T-cell (primary cell): Measurements from ENCODE around the gene ARHGAP22. TPM values are rescaled to one million over a fixed set of nuclear protein-coding genes. Genes with fewer than 3 reads are reported as not detected.
A peak's percentile ranks its signal among the peaks of the same experiment; 100 is the strongest.

Experiments used
- ATAC-seq, 4 experiments: fragments of 200-7000 bp in 3 of 4; fragments of 150-1000 bp in 1 of 4; cut with Tn5 transposase; replicated peaks in 1 of 4; 1 replicate in 3 of 4; 2 replicates in 1 of 4; pipeline ENCODE4 v1.10.0; 2021; ENCODE audit warnings: moderate library complexity in 3 of 4, mild to moderate bottlenecking in 2 of 4, moderate number of reproducible peaks in 1 of 4
- CTCF ChIA-PET, 2 donors: fragments of 300-600 bp; sonication (Branson Sonifier 250); formaldehyde crosslinking; loops; one replicate each; lab custom pipeline; 2022; ENCODE audit warnings: antibody characterized with exemption in 2 of 2; lab: Charles Lee
- POLR2A ChIA-PET, 2 donors: fragments of 300-600 bp; sonication (Branson Sonifier 250); formaldehyde crosslinking; loops; one replicate each; lab custom pipeline; 2022; ENCODE audit warnings: antibody characterized with exemption in 2 of 2; lab: Charles Lee
- DNase-seq, 35 experiments: peaks; one replicate each; pipeline versions ENCODE4 v3.0.0 to v3.0.0-alpha.2; 2013 to 2023
- H3K27ac ChIP-seq: one replicate; pipeline ENCODE4 v1.5.1; 2013; ENCODE audit warnings: low read length
- H3K27me3 ChIP-seq, 2 experiments: replicated peaks in 1 of 2; 1 replicate in 1 of 2; 2 replicates in 1 of 2; pipeline versions ENCODE4 v1.6.1 to v1.7.0; 2013; ENCODE audit warnings: low read length in 1 of 2, mixed read lengths in 1 of 2; ENCODE audit not compliant: control insufficient read depth in 2 of 2, insufficient read depth in 2 of 2; ENCODE audit errors: extremely low read depth in 1 of 2
- H3K36me3 ChIP-seq, 2 donors: 1 replicate in 1 of 2; 2 replicates in 1 of 2; pipeline versions ENCODE4 v1.6.1 to v1.7.0; 2013; ENCODE audit warnings: low read length in 1 of 2; ENCODE audit not compliant: control insufficient read depth in 2 of 2, insufficient read depth in 1 of 2; ENCODE audit errors: extremely low read depth in 1 of 2
- H3K4me1 ChIP-seq, 2 experiments: 1 replicate in 1 of 2; 2 replicates in 1 of 2; pipeline versions ENCODE4 v1.6.1 to v1.7.0; 2013; ENCODE audit warnings: low read length in 2 of 2, mixed read lengths in 1 of 2; ENCODE audit not compliant: insufficient read depth in 2 of 2, control insufficient read depth in 1 of 2; ENCODE audit errors: extremely low read depth in 1 of 2
- H3K4me3 ChIP-seq, 2 donors: 1 replicate in 1 of 2; 2 replicates in 1 of 2; pipeline versions ENCODE4 v1.5.1 to v1.7.0; 2013; ENCODE audit warnings: mild to moderate bottlenecking in 2 of 2, low read length in 1 of 2, moderate library complexity in 1 of 2; ENCODE audit not compliant: control insufficient read depth in 1 of 2; ENCODE audit errors: extremely low read depth in 1 of 2
- H3K9me3 ChIP-seq: 2 replicates; pipeline ENCODE4 v1.7.0; 2013
- H3K27ac Mint-ChIP-seq, 2 donors: one replicate each; pipeline ENCODE4 v1.8.0; 2020 to 2021; ENCODE audit warnings: mild to moderate bottlenecking in 2 of 2, mixed read lengths in 2 of 2
- H3K27me3 Mint-ChIP-seq, 2 donors: one replicate each; pipeline ENCODE4 v1.8.0; 2021 to 2022; ENCODE audit warnings: mixed read lengths in 2 of 2
- H3K36me3 Mint-ChIP-seq: one replicate; pipeline ENCODE4 v1.8.0; 2021; ENCODE audit warnings: mixed read lengths
- H3K4me1 Mint-ChIP-seq, 3 donors: one replicate each; pipeline ENCODE4 v1.8.0; 2020 to 2022; ENCODE audit warnings: mixed read lengths in 3 of 3, mild to moderate bottlenecking in 1 of 3
- H3K4me3 Mint-ChIP-seq, 3 donors: one replicate each; pipeline ENCODE4 v1.8.0; 2020 to 2022; ENCODE audit warnings: mild to moderate bottlenecking in 3 of 3, mixed read lengths in 3 of 3, moderate library complexity in 3 of 3
- H3K9me3 Mint-ChIP-seq, 3 donors: one replicate each; pipeline ENCODE4 v1.8.0; 2020 to 2022; ENCODE audit warnings: mixed read lengths in 3 of 3
- WGBS: methylation state at CpG from one replicate; pipeline ENCODE4 v1.1.5; 2013; ENCODE audit warnings: missing lambda C conversion rate; ENCODE audit not compliant: insufficient coverage; 5-methylcytosine and 5-hydroxymethylcytosine counted together
- total RNA-seq, 35 experiments: library from RNA in 6 of 35; stranded (reverse) in 6 of 35; fragments of 120-200 nt in 1 of 35; gene quantifications; one replicate each; pipeline versions ENCODE4 v1.2.1 to v1.2.4 and lab custom pipeline; 2013 to 2026

The ARHGAP22 gene
- total RNA-seq, 5 donors from 2014 or later (not counting 1 experiment from before 2014, with no cell fraction given) = 0.33 to 2.2 (median 0.60) TPM

- H3K4me1 ChIP-seq = peaks cover 0 to 1% of the 10 kb centered on the region in 2 experiments
- H3K4me1 Mint-ChIP-seq = peaks cover 0 to 5% (median 0%) of the 10 kb centered on the region in 3 donors
- no peak overlapping the region for H3K27ac ChIP-seq
- ChIA-PET POLR2A (no interaction called here), CTCF (no interaction called here)
- H3K4me3 Mint-ChIP-seq = no peak overlapping the region
- H3K36me3 Mint-ChIP-seq = peaks cover 44% of the 10 kb centered on the region
- 100% methylated on average over 1 of the region's 5 CpGs for WGBS
- no peaks in the 10 kb centered on the region for H3K9me3 Mint-ChIP-seq
- DNase-seq (no peak), ATAC-seq (no peak)
- peaks cover 2 to 4% of the 10 kb centered on the region in 2 donors for H3K36me3 ChIP-seq
- no peak overlapping the region for H3K27ac Mint-ChIP-seq
- H3K27me3 ChIP-seq = no peaks in the 10 kb centered on the region
- H3K27me3 Mint-ChIP-seq = no peaks in the 10 kb centered on the region
- no peak overlapping the region for H3K4me3 ChIP-seq
- no peaks in the 10 kb centered on the region for H3K9me3 ChIP-seq
These were observed 186.6 kb downstream of the ARHGAP22 start for GRCh38 chr10:48418189-48418788.

- ATAC-seq (no peak), DNase-seq (no peak)
- H3K9me3 ChIP-seq = no peaks in the 10 kb centered on the region
- Mint-ChIP-seq H3K27me3 (no peaks in the 10 kb centered on the region), H3K9me3 (peaks cover 5 to 6% (median 5%) of the 10 kb centered on the region in 3 donors), H3K27ac (peak overlapping the region in 1 of 2 donors; percentile 48), H3K36me3 (peaks cover 50% of the 10 kb centered on the region), H3K4me3 (no peak overlapping the region), H3K4me1 (peaks cover 0 to 13% (median 0%) of the 10 kb centered on the region in 3 donors)
- no peaks in the 10 kb centered on the region for H3K27me3 ChIP-seq
- no peak overlapping the region for H3K27ac ChIP-seq
- POLR2A ChIA-PET = no interaction called here
- H3K4me3 ChIP-seq = no peak overlapping the region
- CTCF ChIA-PET = no interaction called here
- WGBS = 100% methylated on average over 1 of the region's 1 CpG
- peaks cover 0 to 2% of the 10 kb centered on the region in 2 experiments for H3K4me1 ChIP-seq
- peaks cover 4 to 7% of the 10 kb centered on the region in 2 donors for H3K36me3 ChIP-seq
These were observed 187.5 kb downstream of the ARHGAP22 start for GRCh38 chr10:48417374-48417773.

- peaks cover 0 to 13% (median 0%) of the 10 kb centered on the region in 3 donors for H3K4me1 Mint-ChIP-seq
- peaks cover 55% of the 10 kb centered on the region for H3K36me3 Mint-ChIP-seq
- ATAC-seq (no peak), DNase-seq (no peak)
- Histone ChIP-seq H3K27ac (no peak overlapping the region), H3K9me3 (no peaks in the 10 kb centered on the region), H3K4me3 (no peak overlapping the region), H3K4me1 (peaks cover 0 to 2% of the 10 kb centered on the region in 2 experiments), H3K36me3 (peaks cover 4 to 10% of the 10 kb centered on the region in 2 donors), H3K27me3 (no peaks in the 10 kb centered on the region)
- H3K9me3 Mint-ChIP-seq = peaks cover 5 to 11% (median 11%) of the 10 kb centered on the region in 3 donors
- H3K27me3 Mint-ChIP-seq = no peaks in the 10 kb centered on the region
- ChIA-PET CTCF (no interaction called here), POLR2A (no interaction called here)
- no peak overlapping the region for H3K27ac Mint-ChIP-seq
- no peak overlapping the region for H3K4me3 Mint-ChIP-seq
- WGBS = no CpG with 5 or more reads among the region's 2 CpGs
These were observed 188.2 kb downstream of the ARHGAP22 start for GRCh38 chr10:48416584-48417232.

GRCh38 chr10:48414778-48415177 is 190.1 kb downstream of the ARHGAP22 start:
- no peak for DNase-seq
- H3K27me3 Mint-ChIP-seq = no peaks in the 10 kb centered on the region
- H3K27me3 ChIP-seq = no peaks in the 10 kb centered on the region
- no peak for ATAC-seq
- POLR2A ChIA-PET = no interaction called here
- peaks cover 0 to 2% of the 10 kb centered on the region in 2 experiments for H3K4me1 ChIP-seq
- H3K9me3 ChIP-seq = peaks cover 4% of the 10 kb centered on the region
- peaks cover 0 to 13% (median 0%) of the 10 kb centered on the region in 3 donors for H3K4me1 Mint-ChIP-seq
- peaks cover 46% of the 10 kb centered on the region for H3K36me3 Mint-ChIP-seq
- peaks cover 5 to 11% (median 11%) of the 10 kb centered on the region in 3 donors for H3K9me3 Mint-ChIP-seq
- no peak overlapping the region for H3K4me3 Mint-ChIP-seq
- peaks cover 4 to 22% of the 10 kb centered on the region in 2 donors for H3K36me3 ChIP-seq
- no peak overlapping the region for H3K4me3 ChIP-seq
- CTCF ChIA-PET = no interaction called here
- H3K27ac ChIP-seq = no peak overlapping the region
- WGBS = no CpG with 5 or more reads among the region's 1 CpG
- H3K27ac Mint-ChIP-seq = no peak overlapping the region

- H3K27ac Mint-ChIP-seq = no peak overlapping the region
- H3K4me3 ChIP-seq = no peak overlapping the region
- DNase-seq (no peak), ATAC-seq (no peak)
- H3K27me3 ChIP-seq = no peaks in the 10 kb centered on the region
- H3K4me1 Mint-ChIP-seq = peaks cover 0 to 13% (median 0%) of the 10 kb centered on the region in 3 donors
- peaks cover 4 to 25% of the 10 kb centered on the region in 2 donors for H3K36me3 ChIP-seq
- H3K9me3 Mint-ChIP-seq = peaks cover 5 to 11% (median 11%) of the 10 kb centered on the region in 3 donors
- H3K4me1 ChIP-seq = peaks cover 0 to 2% of the 10 kb centered on the region in 2 experiments
- POLR2A ChIA-PET = no interaction called here
- peaks cover 4% of the 10 kb centered on the region for H3K9me3 ChIP-seq
- CTCF ChIA-PET = no interaction called here
- H3K27me3 Mint-ChIP-seq = no peaks in the 10 kb centered on the region
- no CpG with 5 or more reads among the region's 1 CpG for WGBS
- no peak overlapping the region for H3K27ac ChIP-seq
- no peak overlapping the region for H3K4me3 Mint-ChIP-seq
- H3K36me3 Mint-ChIP-seq = peaks cover 44% of the 10 kb centered on the region
These were observed 190.7 kb downstream of the ARHGAP22 start for GRCh38 chr10:48414160-48414559.

- POLR2A ChIA-PET = no interaction called here
- 100% methylated on average over 1 of the region's 4 CpGs for WGBS
These were observed 191.9 kb downstream of the ARHGAP22 start for GRCh38 chr10:48412933-48413332.

More at GRCh38 chr10:48412933-48413332, 191.9 kb downstream of the ARHGAP22 start:
- ATAC-seq (no peak), DNase-seq (no peak)
- H3K27me3 ChIP-seq = no peaks in the 10 kb centered on the region
- H3K4me1 ChIP-seq = peaks cover 0 to 2% of the 10 kb centered on the region in 2 experiments
- Mint-ChIP-seq H3K9me3 (peaks cover 5 to 11% (median 11%) of the 10 kb centered on the region in 3 donors), H3K27me3 (no peaks in the 10 kb centered on the region), H3K36me3 (peaks cover 43% of the 10 kb centered on the region), H3K4me3 (no peak overlapping the region), H3K27ac (no peak overlapping the region), H3K4me1 (peaks cover 0 to 13% (median 0%) of the 10 kb centered on the region in 3 donors)
- no peak overlapping the region for H3K4me3 ChIP-seq
- CTCF ChIA-PET = no interaction called here
- H3K9me3 ChIP-seq = peaks cover 4% of the 10 kb centered on the region
- H3K36me3 ChIP-seq = peaks cover 4 to 30% of the 10 kb centered on the region in 2 donors
- H3K27ac ChIP-seq = no peak overlapping the region
